Osteocyte (in vitro differentiated cells): ENCODE data around the gene SCNN1G. TPM values are rescaled to one million over a fixed set of nuclear protein-coding genes. Genes with fewer than 3 reads are reported as not detected.
"Not testable (repeated sequence)": the region's sequence is repeated elsewhere in the genome, so short reads cannot be mapped to it uniquely, and the experiment has no call there.

Experiments
- DNase-seq: peaks from one replicate; pipeline ENCODE4 v3.0.0; 2021; ENCODE audit warnings: mixed read lengths; ENCODE audit not compliant: unreplicated experiment; ENCODE audit errors: extremely low spot score
- H3K27ac Mint-ChIP-seq: one replicate; pipeline ENCODE4 v1.8.0; 2021; ENCODE audit warnings: mild to moderate bottlenecking, mixed read lengths; ENCODE audit not compliant: unreplicated experiment
- H3K27me3 Mint-ChIP-seq: one replicate; pipeline ENCODE4 v1.8.0; 2021; ENCODE audit warnings: mixed read lengths; ENCODE audit not compliant: unreplicated experiment
- H3K36me3 Mint-ChIP-seq: one replicate; pipeline ENCODE4 v1.8.0; 2021; ENCODE audit warnings: mixed read lengths; ENCODE audit not compliant: unreplicated experiment
- H3K4me1 Mint-ChIP-seq: one replicate; pipeline ENCODE4 v1.8.0; 2021; ENCODE audit warnings: mixed read lengths; ENCODE audit not compliant: unreplicated experiment
- H3K4me3 Mint-ChIP-seq: one replicate; pipeline ENCODE4 v1.8.0; 2021; ENCODE audit warnings: mild to moderate bottlenecking, moderate library complexity, mixed read lengths; ENCODE audit not compliant: unreplicated experiment
- H3K9me3 Mint-ChIP-seq: one replicate; pipeline ENCODE4 v1.8.0; 2021; ENCODE audit warnings: mixed read lengths; ENCODE audit not compliant: unreplicated experiment
- total RNA-seq: library from RNA; stranded (reverse); gene quantifications from 2 replicates; pipeline ENCODE4 v1.2.1, GENCODE V29; 2021
- TF ChIP-seq, protein P1 (sequence below): fragments of 200-600 bp; sonication (generic); IDR thresholded peaks from 2 replicates; pipeline ENCODE4 v1.5.0; 2021; ENCODE audit warnings: antibody characterized with exemption, mild to moderate bottlenecking, moderate library complexity

Gene SCNN1G
- total RNA-seq, 1 donor from 2014 or later, result not detected

DNA sequence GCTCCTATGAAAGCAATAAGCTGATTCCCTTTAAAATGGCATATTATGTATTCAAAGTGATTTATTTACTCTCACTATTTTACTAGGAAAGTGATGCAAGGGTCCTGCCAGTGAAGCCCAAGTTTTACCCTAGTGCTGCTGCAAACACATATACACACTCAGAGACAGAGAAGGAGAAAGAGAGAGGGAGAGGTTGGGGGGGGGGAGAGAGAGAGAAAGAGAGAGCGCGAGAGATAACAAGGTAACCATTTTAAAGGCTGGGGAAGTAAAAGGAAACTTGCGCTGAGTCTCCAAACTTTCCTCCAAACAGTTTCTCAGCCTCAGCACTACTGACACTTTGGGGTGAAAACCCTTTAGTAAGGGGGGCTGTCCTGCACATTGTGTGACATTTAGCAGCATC is 39.2 kb upstream of the SCNN1G start:
- no peaks in the 10 kb centered on the region for H3K27me3 Mint-ChIP-seq
- H3K36me3 Mint-ChIP-seq, result no peaks in the 10 kb centered on the region
- H3K4me3 Mint-ChIP-seq, result no peak overlapping the region
- H3K4me1 Mint-ChIP-seq, result peaks cover 30% of the 10 kb centered on the region
- no peak for DNase-seq
- no peaks in the 10 kb centered on the region for H3K9me3 Mint-ChIP-seq
- TF ChIP-seq, protein P1, sequence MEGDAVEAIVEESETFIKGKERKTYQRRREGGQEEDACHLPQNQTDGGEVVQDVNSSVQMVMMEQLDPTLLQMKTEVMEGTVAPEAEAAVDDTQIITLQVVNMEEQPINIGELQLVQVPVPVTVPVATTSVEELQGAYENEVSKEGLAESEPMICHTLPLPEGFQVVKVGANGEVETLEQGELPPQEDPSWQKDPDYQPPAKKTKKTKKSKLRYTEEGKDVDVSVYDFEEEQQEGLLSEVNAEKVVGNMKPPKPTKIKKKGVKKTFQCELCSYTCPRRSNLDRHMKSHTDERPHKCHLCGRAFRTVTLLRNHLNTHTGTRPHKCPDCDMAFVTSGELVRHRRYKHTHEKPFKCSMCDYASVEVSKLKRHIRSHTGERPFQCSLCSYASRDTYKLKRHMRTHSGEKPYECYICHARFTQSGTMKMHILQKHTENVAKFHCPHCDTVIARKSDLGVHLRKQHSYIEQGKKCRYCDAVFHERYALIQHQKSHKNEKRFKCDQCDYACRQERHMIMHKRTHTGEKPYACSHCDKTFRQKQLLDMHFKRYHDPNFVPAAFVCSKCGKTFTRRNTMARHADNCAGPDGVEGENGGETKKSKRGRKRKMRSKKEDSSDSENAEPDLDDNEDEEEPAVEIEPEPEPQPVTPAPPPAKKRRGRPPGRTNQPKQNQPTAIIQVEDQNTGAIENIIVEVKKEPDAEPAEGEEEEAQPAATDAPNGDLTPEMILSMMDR, result no peak
- H3K27ac Mint-ChIP-seq, result no peak overlapping the region

DNA sequence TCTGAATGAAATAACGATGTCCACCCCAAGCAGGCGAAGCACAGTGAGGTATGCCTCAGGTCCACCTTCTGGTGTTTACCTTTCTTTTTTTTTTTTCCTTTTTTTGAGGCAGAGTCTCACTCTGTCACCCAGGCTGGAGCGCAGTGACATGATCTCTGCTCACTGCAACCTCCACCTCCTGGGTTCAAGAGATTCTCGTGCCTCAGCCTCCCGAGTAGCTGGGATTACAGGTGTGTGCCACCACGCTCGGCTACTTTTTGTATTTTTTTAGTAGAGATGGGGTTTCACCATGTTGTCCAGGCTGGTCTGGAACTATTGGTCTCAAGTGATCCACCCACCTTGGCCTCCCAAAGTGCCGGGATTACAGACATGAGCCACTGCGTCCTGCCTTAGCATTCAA is 38.2 kb upstream of the SCNN1G start:
- H3K36me3 Mint-ChIP-seq, H3K27me3 Mint-ChIP-seq, DNase-seq, H3K9me3 Mint-ChIP-seq, H3K4me3 Mint-ChIP-seq, H3K27ac Mint-ChIP-seq: not testable (repeated sequence)
- H3K4me1 Mint-ChIP-seq, result peaks cover 30% of the 10 kb centered on the region

DNA sequence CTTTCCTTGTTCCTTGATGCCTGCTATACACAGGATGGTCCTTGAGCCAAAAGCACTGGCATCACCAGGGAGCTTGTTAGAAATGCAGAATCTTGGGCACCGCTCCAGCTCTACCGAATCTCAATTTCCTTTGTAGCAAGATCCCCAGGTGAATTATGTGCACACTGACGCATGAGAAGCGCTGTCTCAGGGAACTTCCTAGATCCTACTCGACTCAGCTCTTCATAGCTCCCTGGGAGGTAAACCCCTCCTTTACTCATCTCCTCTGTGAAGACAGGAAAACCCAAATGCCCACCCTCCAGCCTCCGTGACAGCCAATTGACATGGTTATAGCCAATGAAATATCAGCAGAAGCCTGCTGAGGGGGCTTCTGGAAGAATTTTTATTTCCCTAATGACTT is 37.4 kb upstream of the SCNN1G start:
- no peak overlapping the region for H3K4me3 Mint-ChIP-seq
- no peaks in the 10 kb centered on the region for H3K9me3 Mint-ChIP-seq
- peaks cover 30% of the 10 kb centered on the region for H3K4me1 Mint-ChIP-seq
- H3K27me3 Mint-ChIP-seq, result no peaks in the 10 kb centered on the region
- DNase-seq, result no peak
- TF ChIP-seq, protein P1, result no peak
- no peaks in the 10 kb centered on the region for H3K36me3 Mint-ChIP-seq
- no peak overlapping the region for H3K27ac Mint-ChIP-seq

DNA sequence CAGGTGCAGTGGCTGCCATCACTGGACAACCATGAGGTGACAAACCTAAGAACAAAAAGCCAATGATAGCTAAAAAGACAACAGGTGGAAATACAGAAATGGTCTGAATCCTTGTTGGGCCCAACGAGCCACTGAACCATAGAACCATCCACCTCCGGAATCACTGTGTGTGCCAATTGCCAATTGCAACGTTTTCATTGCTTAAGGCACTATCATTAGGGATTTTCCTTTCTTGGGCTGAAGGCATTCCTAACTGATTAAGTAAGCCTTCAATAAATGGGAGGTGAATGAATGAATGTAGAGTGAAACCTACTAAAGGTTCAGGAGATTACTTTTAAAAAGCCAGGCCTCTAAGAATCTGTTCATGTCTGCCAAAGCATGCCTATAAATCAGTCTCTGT is 36.9 kb upstream of the SCNN1G start:
- H3K27me3 Mint-ChIP-seq, result no peaks in the 10 kb centered on the region
- H3K9me3 Mint-ChIP-seq, result no peaks in the 10 kb centered on the region
- no peak for DNase-seq
- no peak overlapping the region for H3K27ac Mint-ChIP-seq
- H3K4me1 Mint-ChIP-seq, result peaks cover 30% of the 10 kb centered on the region
- no peak overlapping the region for H3K4me3 Mint-ChIP-seq
- TF ChIP-seq, protein P1, result no peak
- no peaks in the 10 kb centered on the region for H3K36me3 Mint-ChIP-seq

DNA sequence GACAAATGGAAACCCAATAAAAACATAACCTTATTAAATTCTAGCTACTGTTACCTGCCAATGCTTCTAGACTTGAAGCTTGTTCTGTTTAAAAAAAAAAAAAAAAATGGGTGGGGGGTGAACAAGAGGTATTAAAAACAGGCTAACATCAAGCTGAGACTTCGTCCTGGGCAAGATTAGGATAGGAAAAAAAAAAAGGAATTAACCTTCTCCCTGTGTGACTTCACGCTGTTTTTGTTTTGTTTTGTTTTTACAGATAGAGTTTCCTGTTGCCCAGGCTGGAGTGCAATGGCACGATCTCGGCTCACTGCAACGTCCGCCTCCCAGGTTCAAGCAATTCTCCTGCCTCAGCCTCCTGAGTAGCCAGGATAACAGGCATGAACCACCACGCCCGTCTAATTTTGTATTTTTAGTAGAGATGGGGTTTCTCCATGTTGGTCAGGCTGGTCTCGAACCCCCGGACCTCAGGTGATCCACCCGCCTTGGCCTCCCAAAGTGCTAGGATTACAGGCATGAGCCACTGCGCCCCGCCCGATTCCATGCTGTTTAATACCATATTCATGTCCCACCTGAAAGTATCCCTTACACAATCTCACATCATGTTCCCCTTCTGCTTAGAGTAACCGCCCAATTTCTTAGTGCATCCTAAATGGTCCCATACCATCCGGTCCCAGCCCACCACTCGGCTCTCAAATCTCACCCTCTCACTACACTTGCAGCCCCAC is 35.5 kb upstream of the SCNN1G start:
- Mint-ChIP-seq H3K4me1 (peaks cover 30% of the 10 kb centered on the region), H3K4me3 (no peak overlapping the region), H3K27ac (no peak overlapping the region), H3K9me3 (no peaks in the 10 kb centered on the region), H3K36me3 (no peaks in the 10 kb centered on the region), H3K27me3 (peaks cover 4% of the 10 kb centered on the region)
- TF ChIP-seq, protein P1, result no peak
- no peak for DNase-seq
